Measurements from ENCODE around the gene ZC3HAV1.

DNA sequence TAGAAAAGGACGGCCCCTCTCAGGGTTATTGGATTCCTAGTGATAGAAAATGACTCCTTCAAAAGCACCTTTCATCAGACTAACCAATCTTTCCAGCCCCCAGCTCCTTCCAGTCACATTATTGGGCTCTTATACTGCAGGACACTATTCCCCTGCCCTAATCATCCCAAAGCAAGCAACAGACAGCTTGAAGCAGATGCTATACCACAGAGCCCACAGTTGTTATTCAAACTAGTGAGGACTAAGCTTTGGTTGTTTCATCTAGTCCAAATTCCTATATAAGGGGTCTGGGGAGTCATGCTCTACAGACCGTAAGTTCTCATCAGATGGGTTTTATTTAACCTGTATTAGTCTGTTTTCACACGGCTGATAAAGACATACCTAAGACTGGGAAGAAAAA, 98.1 kb downstream of the ZC3HAV1 start:
- TF ChIP-seq, protein P1, sequence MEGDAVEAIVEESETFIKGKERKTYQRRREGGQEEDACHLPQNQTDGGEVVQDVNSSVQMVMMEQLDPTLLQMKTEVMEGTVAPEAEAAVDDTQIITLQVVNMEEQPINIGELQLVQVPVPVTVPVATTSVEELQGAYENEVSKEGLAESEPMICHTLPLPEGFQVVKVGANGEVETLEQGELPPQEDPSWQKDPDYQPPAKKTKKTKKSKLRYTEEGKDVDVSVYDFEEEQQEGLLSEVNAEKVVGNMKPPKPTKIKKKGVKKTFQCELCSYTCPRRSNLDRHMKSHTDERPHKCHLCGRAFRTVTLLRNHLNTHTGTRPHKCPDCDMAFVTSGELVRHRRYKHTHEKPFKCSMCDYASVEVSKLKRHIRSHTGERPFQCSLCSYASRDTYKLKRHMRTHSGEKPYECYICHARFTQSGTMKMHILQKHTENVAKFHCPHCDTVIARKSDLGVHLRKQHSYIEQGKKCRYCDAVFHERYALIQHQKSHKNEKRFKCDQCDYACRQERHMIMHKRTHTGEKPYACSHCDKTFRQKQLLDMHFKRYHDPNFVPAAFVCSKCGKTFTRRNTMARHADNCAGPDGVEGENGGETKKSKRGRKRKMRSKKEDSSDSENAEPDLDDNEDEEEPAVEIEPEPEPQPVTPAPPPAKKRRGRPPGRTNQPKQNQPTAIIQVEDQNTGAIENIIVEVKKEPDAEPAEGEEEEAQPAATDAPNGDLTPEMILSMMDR (IDR thresholded peaks at IDR 0.05) = no peak
- no peak for TF ChIP-seq POLR2A (IDR thresholded peaks at IDR 0.05)
